ENCODE data around the gene BRSK2.
"Not testable (repeated sequence)": the region's sequence is repeated elsewhere in the genome, so short reads cannot be mapped to it uniquely, and the experiment has no call there.

Gene BRSK2

DNA sequence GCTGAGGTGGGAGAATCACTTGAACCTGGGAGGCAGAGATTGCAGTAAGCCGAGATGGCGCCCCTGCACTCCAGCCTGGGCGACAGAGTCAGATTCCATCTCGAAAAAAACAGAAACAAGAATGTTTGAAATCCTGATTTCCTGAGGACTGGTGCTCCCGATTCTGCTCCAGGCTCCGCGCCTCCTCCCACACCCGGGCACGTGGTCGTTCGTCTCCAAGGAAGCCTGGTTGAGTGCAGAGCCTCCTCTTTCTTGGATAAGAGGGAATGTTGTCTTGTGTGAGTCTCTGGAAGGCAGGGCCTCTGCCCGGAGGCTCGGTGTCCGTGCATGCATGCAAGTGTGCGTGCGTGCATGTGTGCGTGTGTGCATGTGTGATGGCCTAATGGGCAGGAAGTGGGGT, 30.1 kb downstream of the BRSK2 start:
- no peak overlapping the region for H3K27ac ChIP-seq
- TF ChIP-seq ZFX (IDR thresholded peaks at IDR 0.05; ENCODE audit: borderline replicate concordance) = no peak
- TF ChIP-seq, protein P1, sequence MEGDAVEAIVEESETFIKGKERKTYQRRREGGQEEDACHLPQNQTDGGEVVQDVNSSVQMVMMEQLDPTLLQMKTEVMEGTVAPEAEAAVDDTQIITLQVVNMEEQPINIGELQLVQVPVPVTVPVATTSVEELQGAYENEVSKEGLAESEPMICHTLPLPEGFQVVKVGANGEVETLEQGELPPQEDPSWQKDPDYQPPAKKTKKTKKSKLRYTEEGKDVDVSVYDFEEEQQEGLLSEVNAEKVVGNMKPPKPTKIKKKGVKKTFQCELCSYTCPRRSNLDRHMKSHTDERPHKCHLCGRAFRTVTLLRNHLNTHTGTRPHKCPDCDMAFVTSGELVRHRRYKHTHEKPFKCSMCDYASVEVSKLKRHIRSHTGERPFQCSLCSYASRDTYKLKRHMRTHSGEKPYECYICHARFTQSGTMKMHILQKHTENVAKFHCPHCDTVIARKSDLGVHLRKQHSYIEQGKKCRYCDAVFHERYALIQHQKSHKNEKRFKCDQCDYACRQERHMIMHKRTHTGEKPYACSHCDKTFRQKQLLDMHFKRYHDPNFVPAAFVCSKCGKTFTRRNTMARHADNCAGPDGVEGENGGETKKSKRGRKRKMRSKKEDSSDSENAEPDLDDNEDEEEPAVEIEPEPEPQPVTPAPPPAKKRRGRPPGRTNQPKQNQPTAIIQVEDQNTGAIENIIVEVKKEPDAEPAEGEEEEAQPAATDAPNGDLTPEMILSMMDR (IDR thresholded peaks at IDR 0.05) = no peak

GRCh38 chr11:1421291-1421690, 31.6 kb downstream of the BRSK2 start:
- no peak for TF ChIP-seq ZFX (IDR thresholded peaks at IDR 0.05; ENCODE audit: borderline replicate concordance)
- TF ChIP-seq, protein P1 (IDR thresholded peaks at IDR 0.05) = no peak
- no peak overlapping the region for H3K27ac ChIP-seq

DNA sequence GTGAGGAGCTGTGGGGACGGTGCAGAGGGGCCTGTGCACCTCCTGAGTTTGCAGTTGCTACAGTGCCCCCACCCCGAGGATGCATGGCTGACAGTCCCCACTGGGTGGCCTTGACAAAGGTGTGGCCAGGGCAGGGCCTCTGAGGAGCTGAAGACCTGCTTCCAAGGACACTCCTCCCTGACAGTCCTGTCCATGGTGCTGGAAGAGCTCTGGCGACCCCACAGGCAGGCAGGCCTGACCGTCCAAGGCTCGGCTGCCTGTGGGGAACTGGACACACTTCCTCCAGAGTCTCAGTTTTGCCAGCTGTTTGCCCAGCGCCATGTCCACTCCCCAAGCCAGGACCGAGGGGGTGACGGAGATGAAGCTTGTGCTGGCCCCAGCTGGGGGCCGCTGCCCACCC, 32.7 kb downstream of the BRSK2 start:
- H3K27ac ChIP-seq = no peak overlapping the region
- TF ChIP-seq ZFX (IDR thresholded peaks at IDR 0.05; ENCODE audit: borderline replicate concordance) = no peak
- TF ChIP-seq, protein P1 (IDR thresholded peaks at IDR 0.05) = no peak

- TF ChIP-seq ZFX (IDR thresholded peaks at IDR 0.05; ENCODE audit: borderline replicate concordance) = no peak
- TF ChIP-seq, protein P1 (IDR thresholded peaks at IDR 0.05) = no peak
- no peak overlapping the region for H3K27ac ChIP-seq
These were observed 33.2 kb downstream of the BRSK2 start for GRCh38 chr11:1422981-1423380.

DNA sequence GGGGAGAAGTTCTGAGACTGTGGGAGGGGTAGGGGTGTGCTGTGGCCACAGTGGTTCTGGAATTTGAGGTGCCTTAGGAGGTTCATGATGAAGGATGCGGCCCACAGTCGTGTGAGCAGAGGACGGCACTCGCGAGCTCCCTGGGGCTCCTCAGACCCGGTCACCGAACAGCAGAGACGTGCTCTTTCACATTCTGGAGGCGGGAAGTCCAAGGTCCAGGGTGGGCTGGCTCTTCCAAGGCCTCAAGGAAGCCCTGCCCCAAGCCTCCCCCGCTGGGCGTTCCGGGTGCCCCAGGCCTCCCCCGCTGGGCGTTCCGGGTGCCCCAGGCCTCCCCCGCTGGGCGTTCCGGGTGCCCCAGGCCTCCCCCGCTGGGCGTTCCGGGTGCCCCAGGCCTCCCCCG, 33.7 kb downstream of the BRSK2 start:
- H3K27ac ChIP-seq = not testable (repeated sequence)

GRCh38 chr11:1425006-1425405, 35.3 kb downstream of the BRSK2 start:
- H3K27ac ChIP-seq = no peak overlapping the region
- TF ChIP-seq ZFX (IDR thresholded peaks at IDR 0.05; ENCODE audit: borderline replicate concordance) = no peak
- TF ChIP-seq, protein P1 (IDR thresholded peaks at IDR 0.05) = no peak

GRCh38 chr11:1425439-1425838, 35.7 kb downstream of the BRSK2 start:
- TF ChIP-seq ZFX (IDR thresholded peaks at IDR 0.05; ENCODE audit: borderline replicate concordance) = no peak
- TF ChIP-seq, protein P1 (IDR thresholded peaks at IDR 0.05) = no peak
- H3K27ac ChIP-seq = no peak overlapping the region

DNA sequence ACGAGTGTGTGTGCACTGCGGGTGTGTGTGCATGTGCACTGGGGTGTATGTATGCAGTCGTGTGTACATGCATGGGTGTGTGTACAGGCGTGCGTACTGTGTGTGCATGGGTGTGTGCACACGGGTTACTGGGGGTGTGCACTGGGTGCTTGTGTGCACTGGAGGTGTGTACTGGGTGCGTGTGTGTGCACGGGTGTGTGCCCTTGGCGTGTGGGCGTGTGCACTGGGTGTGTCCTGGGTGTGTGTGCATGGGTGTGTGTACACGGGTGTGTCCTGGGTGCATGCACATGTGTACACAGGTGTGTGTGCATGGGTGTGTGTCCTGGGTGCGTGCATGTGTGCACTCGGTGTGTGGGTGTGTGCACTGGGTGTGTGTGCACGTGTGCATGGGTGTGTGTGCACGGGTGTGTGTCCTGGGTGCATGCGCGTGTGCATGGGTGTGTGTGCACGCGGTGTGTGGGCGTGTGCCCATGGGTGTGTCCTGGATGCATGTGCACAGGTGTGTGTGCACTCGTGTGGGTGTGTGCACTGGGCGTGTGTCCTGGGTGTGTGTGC, 39.1 kb downstream of the BRSK2 start:
- no peak for TF ChIP-seq ZFX (IDR thresholded peaks at IDR 0.05; ENCODE audit: borderline replicate concordance)
- TF ChIP-seq, protein P1 (IDR thresholded peaks at IDR 0.05) = no peak

More for the DNA sequence above, 39.1 kb downstream of the BRSK2 start:
- H3K27ac ChIP-seq = no peak overlapping the region

Data from 22Rv1 (cell line).